CD4-positive, alpha-beta T cell (primary cell): ENCODE results near the gene SAA4. TPM values are rescaled to one million over a fixed set of nuclear protein-coding genes. Genes with fewer than 3 reads are reported as not detected.

ENCODE experiments used
- ATAC-seq: fragments of 200-7000 bp; cut with Tn5 transposase; one replicate; pipeline ENCODE4 v1.10.0; 2022; ENCODE audit warnings: mild to moderate bottlenecking; ENCODE audit not compliant: poor library complexity
- CTCF ChIA-PET: fragments of 350-600 bp; sonication (Branson Sonifier 250); formaldehyde crosslinking; loops from one replicate; lab custom pipeline; 2021; ENCODE audit warnings: antibody characterized with exemption, inconsistent platforms; lab: Charles Lee
- POLR2A ChIA-PET: fragments of 350-600 bp; sonication (Branson Sonifier 250); formaldehyde crosslinking; loops from one replicate; lab custom pipeline; 2021; ENCODE audit warnings: antibody characterized with exemption, inconsistent platforms; lab: Charles Lee
- DNase-seq, 14 experiments: peaks; one replicate each; pipeline ENCODE4 v3.0.0-alpha.2; 2013 to 2020; ENCODE audit warnings: mixed read lengths in 2 of 14
- H3K27ac ChIP-seq, 2 donors: one replicate each; pipeline versions ENCODE4 v1.5.1 to v1.7.0; 2013; ENCODE audit warnings: low read length in 2 of 2, low read depth in 1 of 2, mild to moderate bottlenecking in 1 of 2
- H3K27me3 ChIP-seq, 2 experiments: 1 replicate in 1 of 2; 2 replicates in 1 of 2; pipeline versions ENCODE4 v1.6.1 to v1.7.0; 2013; ENCODE audit warnings: low read length in 2 of 2, control low read depth in 1 of 2, mild to moderate bottlenecking in 1 of 2, moderate library complexity in 1 of 2; ENCODE audit not compliant: insufficient read depth in 2 of 2, control insufficient read depth in 1 of 2
- H3K36me3 ChIP-seq: one replicate; pipeline ENCODE4 v1.6.1; 2013; ENCODE audit warnings: low read length, control low read depth; ENCODE audit not compliant: insufficient read depth
- H3K4me1 ChIP-seq: one replicate; pipeline ENCODE4 v1.6.1; 2013; ENCODE audit warnings: low read length, control low read depth; ENCODE audit not compliant: insufficient read depth
- H3K4me3 ChIP-seq: one replicate; pipeline ENCODE4 v1.5.1; 2013; ENCODE audit warnings: mild to moderate bottlenecking, low read length, moderate library complexity
- H3K9me3 ChIP-seq, 2 experiments: 1 replicate in 1 of 2; 2 replicates in 1 of 2; pipeline versions ENCODE4 v1.6.1 to v1.7.0; 2013; ENCODE audit warnings: low read length in 2 of 2, mild to moderate bottlenecking in 2 of 2, control low read depth in 1 of 2, moderate library complexity in 1 of 2; ENCODE audit not compliant: control insufficient read depth in 1 of 2, insufficient read depth in 1 of 2
- H3K27ac Mint-ChIP-seq: one replicate; pipeline ENCODE4 v1.8.0; 2020; ENCODE audit warnings: mixed read lengths
- H3K27me3 Mint-ChIP-seq: one replicate; pipeline ENCODE4 v1.8.0; 2021; ENCODE audit warnings: mixed read lengths
- H3K36me3 Mint-ChIP-seq: one replicate; pipeline ENCODE4 v1.8.0; 2021; ENCODE audit warnings: low read depth, mixed read lengths
- H3K4me1 Mint-ChIP-seq: one replicate; pipeline ENCODE4 v1.8.0; 2021; ENCODE audit warnings: low read depth, mixed read lengths
- H3K4me3 Mint-ChIP-seq: one replicate; pipeline ENCODE4 v1.8.0; 2020; ENCODE audit warnings: mild to moderate bottlenecking, mixed read lengths
- H3K9me3 Mint-ChIP-seq: one replicate; pipeline ENCODE4 v1.8.0; 2020; ENCODE audit warnings: mixed read lengths
- intact Hi-C, 2 experiments: fragments of 100-400 bp; cut with DNase I in 1 of 2; cut with micrococcal nuclease in 1 of 2; formaldehyde crosslinking; loops; one replicate each; pipeline versions ENCODE4 v1.15.1 to v1.9.0; 2023 to 2025; cut with DNase I, micrococcal nuclease
- total RNA-seq, 174 experiments: library from RNA in 2 of 174; stranded (reverse) in 2 of 174; gene quantifications; one replicate each; pipeline ENCODE4 v1.2.3 and lab custom pipeline; 2021 to 2026
- TF ChIP-seq, protein P1 (sequence below): fragments of 200-600 bp; IDR thresholded peaks from one replicate; pipeline ENCODE4 v1.8.0; 2022; ENCODE audit warnings: antibody characterized with exemption, mild to moderate bottlenecking

Gene SAA4
- total RNA-seq, 2 experiments from 2014 or later = not detected

DNA sequence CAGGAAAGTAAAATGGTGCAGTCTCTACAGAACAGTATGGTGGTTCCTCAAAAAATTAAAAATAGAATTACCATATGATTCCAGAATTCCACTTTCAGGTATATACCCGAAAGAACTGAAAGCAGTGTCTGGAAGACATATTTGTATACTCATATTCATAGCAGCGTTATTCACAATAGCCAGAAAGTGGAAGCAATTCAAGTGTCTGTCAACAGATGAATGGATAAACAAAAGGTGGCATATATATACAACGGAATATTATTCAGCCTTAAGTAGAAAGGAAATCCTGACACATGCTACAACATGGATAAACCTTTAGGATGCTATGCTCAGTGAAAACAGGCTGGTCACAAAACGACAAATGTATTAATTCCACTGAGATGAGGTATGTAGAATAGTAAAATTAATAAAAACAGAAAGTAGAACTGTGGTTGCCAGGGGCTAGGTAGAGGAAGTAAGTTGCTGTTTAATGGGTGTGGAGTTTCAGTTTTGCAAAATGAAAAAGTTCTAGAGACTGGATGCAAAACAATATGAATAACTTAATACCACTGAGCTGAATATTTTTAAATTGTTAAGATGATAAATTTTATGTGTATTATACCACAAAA lies 43.9 kb upstream of the SAA4 start:
- ChIA-PET CTCF (no interaction called here), POLR2A (no interaction called here)
- H3K9me3 Mint-ChIP-seq = no peaks in the 10 kb centered on the region
- H3K4me3 Mint-ChIP-seq = peak overlapping the region; percentile 61
- H3K36me3 ChIP-seq = peaks cover 43% of the 10 kb centered on the region
- no peak overlapping the region for H3K27ac ChIP-seq
- intact Hi-C loops = no loop called here
- ATAC-seq (no peak), DNase-seq (peak in 1 of 14 experiments; percentile 31)
- H3K27ac Mint-ChIP-seq = peak overlapping the region; percentile 56
- peaks cover 12% of the 10 kb centered on the region for H3K4me1 Mint-ChIP-seq
- no peaks in the 10 kb centered on the region for H3K27me3 ChIP-seq
- H3K4me1 ChIP-seq = peaks cover 6% of the 10 kb centered on the region
- TF ChIP-seq, protein P1, sequence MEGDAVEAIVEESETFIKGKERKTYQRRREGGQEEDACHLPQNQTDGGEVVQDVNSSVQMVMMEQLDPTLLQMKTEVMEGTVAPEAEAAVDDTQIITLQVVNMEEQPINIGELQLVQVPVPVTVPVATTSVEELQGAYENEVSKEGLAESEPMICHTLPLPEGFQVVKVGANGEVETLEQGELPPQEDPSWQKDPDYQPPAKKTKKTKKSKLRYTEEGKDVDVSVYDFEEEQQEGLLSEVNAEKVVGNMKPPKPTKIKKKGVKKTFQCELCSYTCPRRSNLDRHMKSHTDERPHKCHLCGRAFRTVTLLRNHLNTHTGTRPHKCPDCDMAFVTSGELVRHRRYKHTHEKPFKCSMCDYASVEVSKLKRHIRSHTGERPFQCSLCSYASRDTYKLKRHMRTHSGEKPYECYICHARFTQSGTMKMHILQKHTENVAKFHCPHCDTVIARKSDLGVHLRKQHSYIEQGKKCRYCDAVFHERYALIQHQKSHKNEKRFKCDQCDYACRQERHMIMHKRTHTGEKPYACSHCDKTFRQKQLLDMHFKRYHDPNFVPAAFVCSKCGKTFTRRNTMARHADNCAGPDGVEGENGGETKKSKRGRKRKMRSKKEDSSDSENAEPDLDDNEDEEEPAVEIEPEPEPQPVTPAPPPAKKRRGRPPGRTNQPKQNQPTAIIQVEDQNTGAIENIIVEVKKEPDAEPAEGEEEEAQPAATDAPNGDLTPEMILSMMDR = no peak
- no peak overlapping the region for H3K4me3 ChIP-seq
- H3K27me3 Mint-ChIP-seq = no peaks in the 10 kb centered on the region
- peaks cover 0 to 4% of the 10 kb centered on the region in 2 experiments for H3K9me3 ChIP-seq
- peaks cover 70% of the 10 kb centered on the region for H3K36me3 Mint-ChIP-seq

GRCh38 chr11:18277565-18278271 lies 41.1 kb upstream of the SAA4 start:
- Mint-ChIP-seq H3K36me3 (peaks cover 47% of the 10 kb centered on the region), H3K4me1 (peaks cover 7% of the 10 kb centered on the region), H3K27ac (no peak overlapping the region), H3K4me3 (no peak overlapping the region), H3K9me3 (no peaks in the 10 kb centered on the region), H3K27me3 (no peaks in the 10 kb centered on the region)
- DNase-seq (peak in 3 of 14 experiments; percentile 14 to 60 (median 49)), ATAC-seq (no peak)
- no peak overlapping the region for H3K27ac ChIP-seq
- H3K27me3 ChIP-seq = no peaks in the 10 kb centered on the region
- ChIA-PET POLR2A (no interaction called here), CTCF (no interaction called here)
- TF ChIP-seq, protein P1 = no peak
- no peak overlapping the region for H3K4me3 ChIP-seq
- peaks cover 21% of the 10 kb centered on the region for H3K36me3 ChIP-seq
- intact Hi-C loops = loop anchor here in 1 of 2 experiments (10.0 kb wide), 1 partner anchor 63 kb away; no protein-coding TSS in a partner anchor
- peaks cover 0 to 4% of the 10 kb centered on the region in 2 experiments for H3K9me3 ChIP-seq
- H3K4me1 ChIP-seq = peaks cover 6% of the 10 kb centered on the region

DNA sequence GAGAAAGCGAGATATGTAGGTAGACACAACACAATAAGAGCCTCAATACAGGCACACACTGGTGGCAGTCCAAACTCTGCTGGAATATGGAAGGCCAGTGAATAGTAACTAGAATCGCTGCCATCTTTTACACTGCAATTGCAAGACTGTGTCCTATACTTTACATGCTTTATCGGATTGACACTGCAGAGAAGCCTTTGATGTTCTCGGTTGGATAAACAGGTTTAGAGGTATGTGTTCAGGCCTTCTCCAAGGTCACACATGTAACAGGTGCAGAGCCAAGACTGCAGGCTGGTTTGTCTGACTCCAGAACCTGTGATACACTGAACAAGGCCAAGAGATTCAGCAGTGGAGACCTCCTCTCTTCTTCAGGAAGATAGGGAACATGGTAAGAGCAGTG lies 34.6 kb upstream of the SAA4 start:
- Histone ChIP-seq H3K4me1 (peaks cover 2% of the 10 kb centered on the region), H3K9me3 (no peaks in the 10 kb centered on the region), H3K27ac (no peak overlapping the region), H3K27me3 (no peaks in the 10 kb centered on the region), H3K36me3 (no peaks in the 10 kb centered on the region), H3K4me3 (no peak overlapping the region)
- H3K27me3 Mint-ChIP-seq = no peaks in the 10 kb centered on the region
- H3K4me3 Mint-ChIP-seq = no peak overlapping the region
- no peaks in the 10 kb centered on the region for H3K4me1 Mint-ChIP-seq
- no peaks in the 10 kb centered on the region for H3K36me3 Mint-ChIP-seq
- no peak for DNase-seq
- intact Hi-C loops = loop anchor here in 1 of 2 experiments (10.0 kb wide), 1 partner anchor 56 kb away; no protein-coding TSS in a partner anchor
- no peak overlapping the region for H3K27ac Mint-ChIP-seq
- ChIA-PET POLR2A (no interaction called here), CTCF (no interaction called here)
- ATAC-seq = no peak
- no peaks in the 10 kb centered on the region for H3K9me3 Mint-ChIP-seq
- TF ChIP-seq, protein P1 = no peak
